Endodermal cell (in vitro differentiated cells): ENCODE data around the gene GPHA2. TPM values are rescaled to one million over a fixed set of nuclear protein-coding genes. Genes with fewer than 3 reads are reported as not detected.

Experiments
- DNase-seq: peaks from one replicate; pipeline ENCODE4 v3.0.0-alpha.2; 2017
- H3K27ac ChIP-seq: 2 replicates; pipeline ENCODE4 v1.5.1; 2013; ENCODE audit warnings: mild to moderate bottlenecking, low read depth, low read length, moderate library complexity
- H3K27me3 ChIP-seq: 2 replicates; pipeline ENCODE4 v1.6.1; 2013; ENCODE audit warnings: mild to moderate bottlenecking, low read length, moderate library complexity; ENCODE audit not compliant: insufficient read depth, control insufficient read depth, poor library complexity, severe bottlenecking
- H3K36me3 ChIP-seq: 2 replicates; pipeline ENCODE4 v1.7.0; 2013; ENCODE audit warnings: mild to moderate bottlenecking, low read length, moderate library complexity; ENCODE audit not compliant: control insufficient read depth, insufficient read depth
- H3K4me1 ChIP-seq: one replicate; pipeline ENCODE4 v1.7.0; 2013; ENCODE audit warnings: low read length; ENCODE audit not compliant: control insufficient read depth, insufficient read depth
- H3K4me3 ChIP-seq: 2 replicates; pipeline ENCODE4 v1.5.1; 2013; ENCODE audit warnings: mild to moderate bottlenecking, low read length, moderate library complexity
- H3K9ac ChIP-seq: 2 replicates; pipeline ENCODE4 v1.6.1; 2013; ENCODE audit warnings: mild to moderate bottlenecking, low read length, moderate library complexity; ENCODE audit not compliant: poor library complexity, severe bottlenecking; ENCODE audit errors: extremely low read depth
- H3K9me3 ChIP-seq: 2 replicates; pipeline ENCODE4 v1.6.1; 2013; ENCODE audit warnings: mild to moderate bottlenecking, low read length, moderate library complexity; ENCODE audit not compliant: control insufficient read depth
- H3K27ac Mint-ChIP-seq: 2 replicates; pipeline ENCODE4 v1.8.0; 2020; ENCODE audit warnings: mixed read lengths
- H3K27me3 Mint-ChIP-seq: 2 replicates; pipeline ENCODE4 v1.8.0; 2021; ENCODE audit warnings: mild to moderate bottlenecking, mixed read lengths; ENCODE audit not compliant: insufficient read depth
- H3K36me3 Mint-ChIP-seq: 2 replicates; pipeline ENCODE4 v1.8.0; 2020; ENCODE audit warnings: low read depth, mixed read lengths
- H3K4me1 Mint-ChIP-seq: 2 replicates; pipeline ENCODE4 v1.8.0; 2020; ENCODE audit warnings: mixed read lengths
- H3K4me3 Mint-ChIP-seq: 2 replicates; pipeline ENCODE4 v1.8.0; 2020; ENCODE audit warnings: mild to moderate bottlenecking, moderate library complexity, mixed read lengths
- H3K9me3 Mint-ChIP-seq: 2 replicates; pipeline ENCODE4 v1.8.0; 2020; ENCODE audit warnings: mild to moderate bottlenecking, mixed read lengths
- WGBS, 2 experiments: methylation state at CpG; one replicate each; pipeline versions ENCODE4 v1.1.5 to v1.1.7; 2013; ENCODE audit warnings: missing lambda C conversion rate in 2 of 2, mixed read lengths in 1 of 2; ENCODE audit not compliant: insufficient coverage in 1 of 2, insufficient read length in 1 of 2; 5-methylcytosine and 5-hydroxymethylcytosine counted together
- total RNA-seq, 2 donors: library from RNA; stranded (reverse); fragmentation: NEBNext Ultra II Directional in 1 of 2; extraction: Animal tissue kit (Norgen Biotek cat#: 25700) in 1 of 2; gene quantifications; 2 replicates in 1 of 2; 3 replicates in 1 of 2; pipeline ENCODE4 v1.2.1, GENCODE V29; 2021
- TF ChIP-seq, protein P1 (sequence below): fragments of 200-600 bp; sonication (generic); conservative IDR thresholded peaks from 2 replicates; pipeline ENCODE4 v1.5.0; 2021; ENCODE audit warnings: antibody characterized with exemption, mild to moderate bottlenecking

The GPHA2 gene
- total RNA-seq, 2 donors from 2014 or later = 0.77 TPM; not detected in 1

DNA sequence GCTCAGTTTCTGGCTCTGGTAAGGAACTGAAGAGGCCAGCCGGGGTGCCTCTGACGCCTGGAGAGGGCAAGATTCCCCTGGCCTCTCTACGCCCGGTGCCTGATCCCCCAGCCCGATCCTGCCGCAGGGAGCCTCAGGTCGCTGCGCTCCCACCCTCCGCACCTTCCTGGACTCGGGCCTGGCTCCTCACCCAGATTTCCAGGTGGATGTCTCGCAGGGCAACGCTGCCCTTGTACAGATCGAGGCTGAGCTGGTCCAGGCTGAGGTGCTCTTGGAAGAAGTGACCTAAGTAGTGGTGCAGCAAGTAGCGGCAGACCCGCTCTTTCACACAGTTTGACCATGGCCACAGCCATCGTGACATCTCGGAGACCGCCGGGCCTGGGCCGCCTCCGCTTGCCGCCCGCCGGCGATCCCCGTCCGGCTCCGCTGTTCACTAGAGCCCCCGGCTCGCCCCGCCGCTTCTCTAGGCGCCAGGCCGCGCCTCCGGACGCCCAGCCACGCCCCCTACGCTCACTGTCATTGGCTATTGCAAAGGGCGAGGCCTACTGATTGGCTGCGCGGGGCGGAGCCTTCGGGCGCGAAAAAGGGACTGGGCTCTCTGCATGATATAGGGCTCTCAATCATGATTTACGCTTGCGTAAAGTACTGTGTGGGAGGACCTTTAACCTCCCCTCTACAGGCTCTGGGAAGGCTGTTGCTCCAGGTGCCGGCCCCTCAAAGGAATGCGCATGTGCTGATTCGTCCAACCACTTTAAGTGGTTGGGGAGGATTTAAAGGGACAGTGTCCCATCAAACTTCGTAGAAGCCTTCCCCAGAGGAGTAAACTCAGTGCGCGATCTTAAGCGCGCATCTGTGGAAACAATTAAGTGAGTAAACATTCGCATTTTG is 18.7 kb downstream of the GPHA2 start, which contains the start of gene ATG2A:
ATG2A (minus strand) TSS at position 435 of the 888 bp plus-strand sequence; CDS start at position 361, 74 bp downstream.
- Histone ChIP-seq H3K9ac (peak within 1 kb of the TSS; percentile 71), H3K36me3 (peaks cover 6% of the 10 kb centered on the region), H3K27ac (peak within 1 kb of the TSS; percentile 10), H3K4me3 (peak within 1 kb of the TSS; percentile 85), H3K27me3 (peaks cover 37% of the 10 kb centered on the region), H3K4me1 (peaks cover 9% of the 10 kb centered on the region), H3K9me3 (no peaks in the 10 kb centered on the region)
- H3K4me3 Mint-ChIP-seq = peak within 1 kb of the TSS; percentile 79
- H3K9me3 Mint-ChIP-seq = no peaks in the 10 kb centered on the region
- peak within 1 kb of the TSS; percentile 92 for H3K27ac Mint-ChIP-seq
- TF ChIP-seq, protein P1, sequence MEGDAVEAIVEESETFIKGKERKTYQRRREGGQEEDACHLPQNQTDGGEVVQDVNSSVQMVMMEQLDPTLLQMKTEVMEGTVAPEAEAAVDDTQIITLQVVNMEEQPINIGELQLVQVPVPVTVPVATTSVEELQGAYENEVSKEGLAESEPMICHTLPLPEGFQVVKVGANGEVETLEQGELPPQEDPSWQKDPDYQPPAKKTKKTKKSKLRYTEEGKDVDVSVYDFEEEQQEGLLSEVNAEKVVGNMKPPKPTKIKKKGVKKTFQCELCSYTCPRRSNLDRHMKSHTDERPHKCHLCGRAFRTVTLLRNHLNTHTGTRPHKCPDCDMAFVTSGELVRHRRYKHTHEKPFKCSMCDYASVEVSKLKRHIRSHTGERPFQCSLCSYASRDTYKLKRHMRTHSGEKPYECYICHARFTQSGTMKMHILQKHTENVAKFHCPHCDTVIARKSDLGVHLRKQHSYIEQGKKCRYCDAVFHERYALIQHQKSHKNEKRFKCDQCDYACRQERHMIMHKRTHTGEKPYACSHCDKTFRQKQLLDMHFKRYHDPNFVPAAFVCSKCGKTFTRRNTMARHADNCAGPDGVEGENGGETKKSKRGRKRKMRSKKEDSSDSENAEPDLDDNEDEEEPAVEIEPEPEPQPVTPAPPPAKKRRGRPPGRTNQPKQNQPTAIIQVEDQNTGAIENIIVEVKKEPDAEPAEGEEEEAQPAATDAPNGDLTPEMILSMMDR = no peak
- H3K27me3 Mint-ChIP-seq = peaks cover 36% of the 10 kb centered on the region
- H3K4me1 Mint-ChIP-seq = peaks cover 18% of the 10 kb centered on the region
- H3K36me3 Mint-ChIP-seq = peaks cover 4% of the 10 kb centered on the region
- peak; percentile 99 for DNase-seq
- 1% methylated on average over 41 to 57 of the region's 57 CpGs for WGBS, 2 experiments

DNA sequence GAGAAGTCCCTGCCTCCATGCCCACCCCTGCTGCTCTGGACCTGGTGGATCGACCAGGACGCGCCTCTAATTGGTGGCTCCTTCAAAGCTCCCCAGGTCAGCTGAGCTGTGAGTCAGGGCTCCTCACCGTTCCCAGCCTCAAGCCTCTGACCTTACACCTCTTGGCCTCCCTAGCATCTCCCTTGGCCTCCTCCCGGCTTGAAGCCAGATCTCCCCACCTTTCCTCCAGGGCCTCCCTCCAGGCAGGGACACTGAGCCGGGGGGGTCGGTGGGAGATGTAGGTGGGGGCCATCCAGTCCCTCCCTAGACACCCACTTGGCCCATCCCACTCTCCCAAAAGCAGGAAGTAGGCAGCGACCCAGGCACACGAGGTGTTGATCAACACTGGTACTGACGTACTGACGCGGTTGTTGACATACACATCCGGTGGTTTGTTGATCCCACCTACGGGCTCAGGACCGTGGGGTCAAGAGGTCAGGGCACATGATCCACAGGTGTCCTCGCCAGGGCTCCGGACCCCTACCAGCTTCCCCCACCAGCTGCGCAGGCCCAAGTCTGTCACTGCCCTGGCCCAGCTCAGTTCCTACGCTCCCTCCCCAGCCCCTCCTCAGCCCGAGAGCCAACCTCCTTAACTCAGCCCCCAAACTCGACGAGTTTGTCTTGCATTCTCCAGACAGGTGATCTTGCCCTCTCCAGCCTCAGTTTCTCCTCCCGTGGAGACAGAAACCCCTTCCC is 19.5 kb downstream of the GPHA2 start:
- TF ChIP-seq, protein P1 = no peak
- Mint-ChIP-seq H3K36me3 (peaks cover 10% of the 10 kb centered on the region), H3K4me1 (peaks cover 17% of the 10 kb centered on the region), H3K9me3 (no peaks in the 10 kb centered on the region), H3K27ac (peak overlapping the region; percentile 92), H3K4me3 (peak overlapping the region; percentile 79), H3K27me3 (peaks cover 29% of the 10 kb centered on the region)
- H3K4me3 ChIP-seq = peak overlapping the region; percentile 85
- peak overlapping the region; percentile 71 for H3K9ac ChIP-seq
- peaks cover 9% of the 10 kb centered on the region for H3K4me1 ChIP-seq
- no peaks in the 10 kb centered on the region for H3K9me3 ChIP-seq
- H3K36me3 ChIP-seq = peaks cover 14% of the 10 kb centered on the region
- H3K27me3 ChIP-seq = peaks cover 29% of the 10 kb centered on the region
- WGBS, 2 experiments = 11 to 24% methylated on average over 11 to 23 of the region's 23 CpGs
- H3K27ac ChIP-seq = no peak overlapping the region
- DNase-seq = peak; percentile 77

DNA sequence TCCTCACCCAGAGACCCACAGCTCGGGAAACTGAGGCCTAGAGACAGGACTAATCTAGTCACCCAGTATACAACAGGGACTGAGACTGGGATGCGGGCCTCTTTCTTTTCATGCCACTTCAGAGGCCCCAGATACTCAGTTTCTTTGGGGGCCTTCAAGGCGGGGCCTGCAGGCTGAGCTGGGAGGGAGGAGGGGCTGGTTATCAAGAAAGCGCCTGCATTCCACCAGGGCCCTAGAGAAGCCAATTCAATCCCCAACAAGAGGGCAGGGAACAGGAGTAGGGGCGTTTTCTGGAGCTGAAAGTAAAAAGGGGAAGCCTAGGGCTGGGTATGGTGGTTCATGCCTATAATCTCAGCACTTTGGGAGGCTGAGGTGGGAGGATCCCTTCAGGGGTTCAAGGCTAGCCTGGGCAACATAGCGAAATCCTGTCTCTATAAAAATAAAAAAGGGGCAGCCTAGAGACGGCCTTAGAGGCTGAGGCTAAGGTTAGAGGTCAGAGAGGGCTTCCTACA is 20.3 kb downstream of the GPHA2 start:
- Mint-ChIP-seq H3K27me3 (peaks cover 22% of the 10 kb centered on the region), H3K4me1 (peaks cover 17% of the 10 kb centered on the region), H3K4me3 (peak overlapping the region; percentile 79), H3K27ac (no peak overlapping the region), H3K36me3 (peaks cover 14% of the 10 kb centered on the region), H3K9me3 (no peaks in the 10 kb centered on the region)
- H3K4me1 ChIP-seq = peaks cover 9% of the 10 kb centered on the region
- 82 to 84% methylated on average over 4 to 7 of the region's 7 CpGs for WGBS, 2 experiments
- no peaks in the 10 kb centered on the region for H3K9me3 ChIP-seq
- peaks cover 23% of the 10 kb centered on the region for H3K27me3 ChIP-seq
- peaks cover 16% of the 10 kb centered on the region for H3K36me3 ChIP-seq
- no peak overlapping the region for H3K9ac ChIP-seq
- H3K27ac ChIP-seq = no peak overlapping the region
- TF ChIP-seq, protein P1 = no peak
- no peak for DNase-seq
- H3K4me3 ChIP-seq = peak overlapping the region; percentile 85
